HG02852 (cell line): ENCODE data around the gene NDUFAF5.
"Not testable (repeated sequence)": the region's sequence is repeated elsewhere in the genome, so short reads cannot be mapped to it uniquely, and the experiment has no call there.

Experiments
- ATAC-seq: cut with Tn5 transposase; IDR thresholded peaks from one replicate; pipeline ENCODE4 v1.9.1; 2021; ENCODE audit warnings: mild to moderate bottlenecking, moderate library complexity; ENCODE audit not compliant: unreplicated experiment

The NDUFAF5 gene, protein sequence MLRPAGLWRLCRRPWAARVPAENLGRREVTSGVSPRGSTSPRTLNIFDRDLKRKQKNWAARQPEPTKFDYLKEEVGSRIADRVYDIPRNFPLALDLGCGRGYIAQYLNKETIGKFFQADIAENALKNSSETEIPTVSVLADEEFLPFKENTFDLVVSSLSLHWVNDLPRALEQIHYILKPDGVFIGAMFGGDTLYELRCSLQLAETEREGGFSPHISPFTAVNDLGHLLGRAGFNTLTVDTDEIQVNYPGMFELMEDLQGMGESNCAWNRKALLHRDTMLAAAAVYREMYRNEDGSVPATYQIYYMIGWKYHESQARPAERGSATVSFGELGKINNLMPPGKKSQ

GRCh38 chr20:13784893-13785715 is at the start of gene NDUFAF5, which contains the start of gene ESF1:
NDUFAF5 (plus strand) TSS chr20:13785028; CDS start chr20:13785069, 41 bp downstream.
ESF1 (minus strand) TSS chr20:13784919; CDS start chr20:13783140, 1,779 bp downstream.
- peak; percentile 96 for ATAC-seq

- no peak for ATAC-seq
Observed at GRCh38 chr20:13735826-13736225, 49.0 kb upstream of the NDUFAF5 start.

DNA sequence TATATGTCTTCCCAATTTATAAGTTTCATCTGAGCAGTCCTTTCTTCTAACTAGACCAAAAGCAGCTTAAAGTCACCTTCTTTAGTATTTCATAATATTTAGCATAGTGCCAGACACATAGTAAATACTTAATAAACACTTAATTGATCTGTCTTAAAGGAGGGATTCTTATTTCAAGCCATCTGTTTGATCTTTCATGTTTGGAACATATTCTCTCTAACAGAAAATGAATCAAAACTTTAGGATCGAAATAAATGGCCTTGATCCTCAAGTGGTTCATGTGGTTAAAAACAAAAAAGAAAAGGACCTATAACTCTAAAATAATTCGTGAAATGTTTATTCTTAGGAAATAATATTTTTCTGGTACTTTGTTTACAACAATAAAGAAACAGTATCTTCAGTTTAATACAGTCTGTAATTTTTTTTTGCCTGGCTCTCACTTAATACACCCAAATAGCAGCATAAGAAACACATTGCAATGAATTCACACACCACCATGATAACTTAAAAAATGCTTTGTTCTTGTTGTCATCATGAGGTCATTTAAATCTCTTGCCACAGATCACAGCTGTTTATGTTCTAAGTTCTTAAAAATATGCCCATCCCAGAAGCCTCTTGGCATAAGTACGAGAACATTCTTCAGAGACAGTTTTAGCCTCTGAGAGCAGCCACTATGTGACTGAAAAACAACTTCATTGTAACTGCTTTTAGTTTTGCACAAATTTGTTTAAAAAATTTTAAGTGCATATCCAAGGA is 48.2 kb upstream of the NDUFAF5 start:
- ATAC-seq = no peak

GRCh38 chr20:13738187-13738586 is 46.6 kb upstream of the NDUFAF5 start:
- ATAC-seq = not testable (repeated sequence)

DNA sequence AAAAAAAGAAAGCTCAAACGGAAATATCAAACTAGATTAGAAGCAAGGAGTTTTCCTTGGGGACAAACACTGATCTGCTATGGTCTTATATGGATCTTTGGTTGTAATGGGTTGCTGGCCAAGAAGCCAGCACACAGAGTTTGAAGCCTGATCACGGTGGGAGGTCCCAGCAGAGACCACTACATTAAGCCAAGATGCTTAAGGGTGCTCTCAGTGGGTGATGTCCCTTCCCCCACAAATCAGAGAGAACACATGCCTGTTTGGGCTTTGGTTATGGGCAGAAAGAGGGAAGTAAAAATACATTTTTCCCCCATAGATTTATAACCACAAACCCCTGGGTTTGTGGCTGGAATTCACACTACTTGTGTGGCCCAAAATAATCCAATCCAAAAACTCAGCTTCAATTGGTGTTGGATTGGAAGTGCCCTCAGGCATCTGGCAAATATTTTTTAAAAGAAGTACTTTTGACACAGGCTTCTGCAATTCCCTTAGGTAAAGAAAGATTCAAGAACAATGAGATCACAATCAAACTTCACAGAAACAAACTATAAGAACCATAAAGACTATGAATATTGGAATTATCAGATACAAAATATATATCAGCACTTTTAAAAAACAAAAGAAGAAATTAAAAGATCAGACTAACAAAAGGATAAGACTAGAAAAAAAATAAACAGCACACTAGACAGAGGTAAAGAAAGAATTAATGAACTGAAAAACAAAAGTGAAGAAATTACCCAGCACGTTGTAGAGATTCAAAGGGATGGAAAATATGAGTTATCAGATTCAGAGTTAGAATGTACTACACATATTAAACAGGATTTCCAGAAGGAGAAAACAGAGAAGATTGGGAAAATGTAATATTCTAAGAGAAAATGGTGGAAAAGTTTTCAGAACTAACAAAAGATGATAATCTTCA is 44.8 kb upstream of the NDUFAF5 start:
- ATAC-seq = no peak

DNA sequence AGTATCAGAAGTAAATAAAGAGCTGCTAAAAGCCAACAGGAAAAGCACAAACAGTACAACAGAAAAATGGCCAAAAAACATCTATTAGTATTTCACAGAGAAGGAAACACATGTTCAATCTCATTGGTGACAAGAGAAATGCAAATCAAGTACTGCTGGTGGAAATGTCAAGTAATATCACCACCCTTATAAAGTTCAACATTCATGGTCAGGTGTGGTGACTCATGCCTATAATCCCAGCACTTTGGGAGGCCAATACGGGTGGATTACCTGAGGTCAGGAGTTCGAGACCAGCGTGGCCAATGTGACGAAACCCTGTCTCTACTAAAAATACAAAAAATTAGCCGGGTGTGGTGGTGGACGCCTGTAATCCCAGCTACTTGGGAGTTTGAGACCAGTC is 42.9 kb upstream of the NDUFAF5 start:
- no peak for ATAC-seq

DNA sequence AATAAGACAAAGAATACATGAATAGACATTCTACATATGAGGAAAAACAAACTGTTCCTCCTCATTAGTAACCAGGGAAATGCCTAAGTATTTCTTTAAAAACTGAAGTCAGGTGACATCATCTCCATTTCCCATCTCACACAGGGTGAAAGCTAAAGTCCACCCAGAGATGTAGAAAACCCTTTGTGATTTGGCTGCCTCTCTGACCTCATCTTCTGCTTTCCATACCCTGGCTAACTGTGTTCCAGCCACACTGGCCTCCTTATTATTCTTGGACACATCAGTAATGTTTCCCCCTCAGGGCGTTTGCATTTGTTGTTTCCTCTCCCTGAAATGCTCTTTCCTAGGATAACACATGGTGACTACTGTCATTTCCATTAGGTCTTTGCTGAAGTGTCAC is 40.5 kb upstream of the NDUFAF5 start:
- no peak for ATAC-seq

GRCh38 chr20:13745784-13746183 is 39.0 kb upstream of the NDUFAF5 start:
- ATAC-seq = no peak

- ATAC-seq = no peak
Observed at GRCh38 chr20:13749811-13750210, 35.0 kb upstream of the NDUFAF5 start.

- ATAC-seq = no peak
Observed at GRCh38 chr20:13753436-13754036, 31.3 kb upstream of the NDUFAF5 start.

GRCh38 chr20:13755809-13756208 is 29.0 kb upstream of the NDUFAF5 start:
- no peak for ATAC-seq

DNA sequence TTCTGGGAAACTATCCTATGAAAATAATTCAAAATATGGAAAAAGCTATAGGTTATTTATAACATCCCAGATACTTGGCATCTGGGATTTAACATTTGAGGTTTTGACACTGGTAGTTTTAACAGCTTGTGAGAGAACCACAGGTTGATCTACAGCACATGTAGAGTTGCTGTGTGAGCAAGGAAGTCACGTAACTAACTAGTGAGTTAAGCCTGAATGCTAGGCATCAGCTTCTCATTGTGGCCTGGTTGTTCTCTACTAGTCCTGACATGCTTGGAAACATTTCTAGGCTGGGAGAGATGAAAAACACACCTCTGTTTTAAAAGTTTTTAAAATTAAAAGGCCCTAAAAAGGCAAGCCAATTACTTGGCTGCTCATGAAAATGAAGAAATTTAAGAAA is 28.3 kb upstream of the NDUFAF5 start:
- no peak for ATAC-seq

- ATAC-seq = no peak
Observed at GRCh38 chr20:13758884-13759283, 25.9 kb upstream of the NDUFAF5 start.

- not testable (repeated sequence) for ATAC-seq
Observed at GRCh38 chr20:13760451-13760946, 24.3 kb upstream of the NDUFAF5 start.

DNA sequence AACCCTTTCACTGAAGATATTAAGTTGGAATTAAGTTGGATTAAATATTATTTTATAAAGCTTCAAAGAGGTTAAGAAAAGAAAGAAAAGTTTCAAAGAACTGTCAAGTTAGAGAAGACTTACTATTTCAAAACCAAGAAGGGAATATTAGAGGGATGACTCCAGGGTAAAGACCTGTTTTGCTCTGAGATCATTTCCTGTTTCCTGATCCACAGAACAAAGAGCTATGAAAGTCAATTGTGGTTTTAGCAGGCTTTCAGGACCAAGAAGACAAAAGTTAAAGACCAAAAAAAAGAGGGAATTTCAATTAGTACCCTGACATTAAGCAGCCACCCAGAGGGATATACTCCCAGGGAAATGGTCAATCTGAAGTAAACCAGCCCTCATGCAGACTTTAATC is 19.5 kb upstream of the NDUFAF5 start:
- no peak for ATAC-seq

GRCh38 chr20:13765868-13766416 is 18.9 kb upstream of the NDUFAF5 start:
- ATAC-seq = no peak

DNA sequence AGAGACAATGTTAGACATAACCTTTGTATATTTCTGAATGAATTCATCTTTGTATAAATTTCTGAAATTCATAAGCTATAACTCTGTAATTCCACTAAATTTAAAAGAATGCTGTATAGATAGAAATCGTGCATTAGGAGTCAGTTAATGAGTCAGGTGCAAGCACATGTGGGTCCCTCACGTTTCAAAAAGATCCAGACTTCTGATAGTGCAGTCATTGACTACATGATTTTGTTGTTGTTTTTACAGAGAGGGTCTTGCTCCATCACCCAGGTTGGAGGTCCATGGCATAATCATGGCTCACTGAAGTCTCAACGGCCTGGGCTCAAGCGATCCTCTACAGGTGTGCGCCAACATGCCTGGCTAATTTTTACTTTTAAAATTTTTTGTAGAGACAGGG is 14.7 kb upstream of the NDUFAF5 start:
- ATAC-seq = no peak

DNA sequence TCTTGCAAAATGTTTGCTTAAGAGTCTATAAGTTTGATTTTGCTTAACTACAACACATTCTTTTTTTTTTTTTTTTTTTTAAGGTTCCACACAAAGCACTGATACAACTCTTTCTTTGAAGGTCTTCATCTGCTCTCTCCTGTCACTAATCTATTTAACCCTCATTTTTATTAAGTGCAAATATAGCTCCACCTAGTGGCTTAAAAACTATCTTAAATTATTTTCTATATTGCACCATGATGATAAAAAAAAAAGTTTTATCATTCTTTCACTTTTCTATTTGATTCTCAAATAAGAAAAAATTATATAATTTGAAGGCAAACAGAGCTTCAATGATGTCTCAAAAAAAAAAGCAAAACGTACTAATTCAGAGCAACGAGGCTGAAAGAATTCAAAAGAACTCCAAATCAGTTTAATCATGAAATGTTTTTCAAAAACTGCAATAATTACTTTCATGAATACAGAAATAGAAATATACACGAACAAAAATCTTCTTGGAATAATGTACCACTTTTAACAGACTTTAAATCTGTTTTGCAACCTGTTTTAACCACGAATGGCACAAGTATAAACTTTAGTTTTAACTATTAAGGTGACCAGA is 12.9 kb upstream of the NDUFAF5 start:
- no peak for ATAC-seq

GRCh38 chr20:13772529-13772928 is 12.3 kb upstream of the NDUFAF5 start:
- no peak for ATAC-seq
